Inferior parietal cortex (tissue), 1 donor: ENCODE measurements around the gene FAM89B.
"Not testable (repeated sequence)": the region's sequence is repeated elsewhere in the genome, so short reads cannot be mapped to it uniquely, and the experiment has no call there.

Source experiments
- DNase-seq: peaks from one replicate; pipeline ENCODE4 v3.0.0-alpha.2; 2016; ENCODE audit errors: extremely low spot score

FAM89B gene

DNA sequence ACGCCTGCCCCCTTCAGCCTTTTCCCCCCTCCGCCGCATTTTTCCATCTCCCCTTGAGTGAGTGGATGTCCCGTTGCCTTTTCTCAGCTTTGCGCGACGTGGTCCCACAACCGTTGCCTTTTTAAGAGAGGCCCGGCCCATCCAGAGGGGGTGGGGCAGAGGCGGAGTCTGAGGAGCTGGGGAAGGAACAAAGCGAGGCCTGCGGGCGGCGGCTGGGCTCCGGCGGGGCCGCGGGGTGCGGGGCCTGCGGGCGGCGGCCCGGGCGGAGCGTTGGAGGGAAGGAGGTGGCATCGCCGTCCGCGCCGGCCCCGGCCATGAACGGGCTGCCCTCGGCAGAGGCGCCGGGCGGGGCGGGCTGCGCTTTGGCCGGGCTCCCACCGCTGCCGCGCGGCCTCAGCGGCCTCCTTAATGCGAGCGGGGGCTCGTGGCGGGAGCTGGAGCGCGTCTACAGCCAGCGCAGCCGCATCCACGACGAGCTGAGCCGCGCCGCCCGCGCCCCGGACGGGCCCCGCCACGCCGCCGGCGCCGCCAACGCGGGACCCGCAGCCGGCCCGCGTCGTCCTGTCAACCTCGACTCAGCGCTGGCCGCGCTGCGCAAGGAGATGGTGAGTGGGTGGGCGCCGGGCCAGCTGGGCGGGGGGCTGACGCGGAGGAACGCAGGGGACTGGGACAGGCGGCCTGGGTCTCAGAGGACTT, at the start of gene FAM89B:
TSS of gene FAM89B (plus strand) at position 183 of the 696 bp plus-strand sequence. CDS start at position 315, 132 bp downstream.
- peak; percentile 83 for DNase-seq

DNA sequence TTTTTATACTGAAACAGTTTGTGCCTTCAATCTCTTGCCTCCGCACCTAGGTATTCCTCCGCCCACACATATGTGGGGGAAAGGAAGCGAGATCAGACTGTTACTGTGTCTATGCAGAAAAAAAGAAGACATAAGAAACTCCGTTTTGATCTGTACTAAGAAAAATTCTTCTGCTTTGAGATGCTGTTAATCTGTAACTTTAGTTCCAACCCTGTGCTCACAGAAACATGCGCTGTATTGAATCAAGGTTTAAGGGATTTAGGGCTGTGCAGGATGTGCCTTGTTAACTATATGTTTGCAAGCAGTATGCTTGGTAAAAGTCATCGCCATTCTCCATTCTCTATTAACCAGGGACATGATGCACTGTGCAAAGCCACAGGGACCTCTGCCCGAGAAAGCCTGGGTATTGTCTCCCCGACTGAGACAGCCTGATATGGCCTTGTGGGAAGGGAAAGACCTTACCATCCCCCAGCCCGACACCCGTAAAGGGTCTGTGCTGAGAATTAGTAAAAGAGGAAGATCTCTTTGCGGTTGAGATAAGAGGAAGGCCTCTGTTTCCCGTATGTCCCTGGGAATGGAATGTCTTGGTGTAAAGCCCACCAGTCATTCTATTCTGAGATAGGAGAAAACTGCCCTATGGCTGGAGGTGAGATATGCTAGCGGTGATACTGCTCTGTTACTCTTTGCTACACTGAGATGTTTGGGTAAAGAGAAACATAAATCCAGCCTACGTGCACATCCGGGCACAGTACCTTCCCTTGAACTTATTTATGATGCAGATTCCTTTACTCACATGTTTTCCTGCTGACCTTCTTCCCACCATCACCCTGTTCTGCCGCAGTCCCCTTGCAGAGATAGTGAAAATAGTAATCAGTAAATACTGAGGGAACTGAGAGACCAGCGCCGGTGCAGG, 49.4 kb upstream of the FAM89B start:
- peak; percentile 57 for DNase-seq

DNA sequence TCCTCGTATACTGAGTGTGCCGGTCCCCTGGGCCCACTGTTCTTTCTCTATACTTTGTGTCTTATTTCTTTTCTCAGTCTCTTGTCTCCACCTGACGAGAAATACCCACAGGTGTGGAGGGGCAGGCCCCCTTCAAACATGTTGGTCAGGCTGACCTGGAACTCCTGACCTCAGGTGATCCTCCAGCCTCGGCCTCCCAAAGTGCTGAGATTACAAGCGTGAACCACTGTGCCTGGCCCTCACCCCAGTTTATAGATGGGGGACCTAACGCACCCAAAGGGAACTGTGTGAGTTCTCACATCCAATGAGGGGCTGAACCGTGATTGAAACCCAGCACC, 48.7 kb upstream of the FAM89B start:
- not testable (repeated sequence) for DNase-seq

DNA sequence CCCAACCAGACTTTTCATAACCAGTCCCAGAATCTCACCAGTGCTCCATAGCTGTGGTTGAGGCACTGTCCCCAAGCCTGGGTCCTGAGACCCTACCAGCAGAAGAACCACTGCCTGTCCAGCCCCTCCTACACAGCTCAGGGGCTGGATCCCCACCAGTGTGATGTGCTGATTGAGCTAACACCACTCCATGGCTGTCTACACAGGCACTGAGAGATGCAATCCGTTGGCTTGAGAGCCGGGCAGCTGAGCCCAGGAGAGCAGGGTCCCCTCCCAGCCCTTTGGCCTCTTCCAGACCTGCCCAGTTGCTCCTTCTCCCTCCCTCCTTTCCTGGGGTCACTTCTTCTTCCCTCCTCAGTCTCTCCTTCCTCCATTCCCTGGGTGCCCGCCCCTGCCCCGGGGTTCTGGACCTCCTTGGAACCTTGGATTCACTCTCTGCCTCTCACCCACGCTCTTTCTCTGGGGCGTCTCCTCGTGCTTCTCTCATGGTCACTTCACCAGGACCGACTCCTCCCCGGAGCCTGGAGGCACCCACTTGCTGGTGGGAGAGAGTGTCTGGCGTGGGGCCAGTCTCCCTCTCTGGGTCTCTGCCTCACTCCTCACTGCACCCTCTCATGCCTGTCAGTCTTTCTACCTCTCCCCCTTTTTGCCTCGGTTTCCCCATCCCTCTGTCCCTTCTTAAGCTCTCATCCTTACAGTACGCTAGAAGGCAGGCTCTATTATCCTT, 48.2 kb upstream of the FAM89B start:
- DNase-seq = no peak

DNA sequence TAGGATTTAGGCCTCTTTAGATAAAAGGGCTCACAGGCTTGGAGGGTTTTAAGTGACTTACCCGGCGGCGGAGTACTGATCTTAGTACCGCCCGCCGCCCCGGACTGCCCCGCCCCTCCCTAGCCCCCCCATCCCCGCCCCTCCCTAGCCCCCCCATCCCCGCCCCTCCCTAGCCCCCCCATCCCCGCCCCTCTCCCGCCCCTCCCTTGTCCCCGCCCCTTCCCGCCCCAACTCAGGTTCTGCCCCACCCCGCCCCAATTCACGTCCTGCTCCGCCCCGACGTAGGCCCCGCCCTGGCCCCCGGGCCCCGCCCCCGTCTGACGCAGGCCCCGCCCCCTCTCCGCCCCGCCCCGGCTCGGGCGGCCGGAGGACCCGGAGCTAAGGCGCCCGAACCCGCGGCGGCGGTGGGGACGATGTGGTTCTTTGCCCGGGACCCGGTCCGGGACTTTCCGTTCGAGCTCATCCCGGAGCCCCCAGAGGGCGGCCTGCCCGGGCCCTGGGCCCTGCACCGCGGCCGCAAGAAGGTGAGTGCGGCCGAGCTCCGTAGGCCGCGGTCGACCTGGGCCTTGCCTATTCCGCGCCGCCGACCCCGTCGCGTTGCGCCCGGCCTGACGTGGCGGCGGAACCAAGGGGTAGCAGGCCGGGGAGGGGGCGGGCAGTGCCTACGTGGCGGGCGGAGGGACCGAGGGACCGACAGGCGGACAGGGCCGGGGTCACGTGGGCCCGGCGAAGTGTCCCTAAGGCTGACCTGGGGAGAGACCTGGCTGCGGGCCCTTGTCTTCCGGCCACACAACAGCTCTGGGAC, 47.4 kb upstream of the FAM89B start, which contains the start of gene SCYL1:
TSS of gene SCYL1 (plus strand) at position 343 of the 805 bp plus-strand sequence. CDS start at position 414, 71 bp downstream.
- DNase-seq = peak; percentile 53

DNA sequence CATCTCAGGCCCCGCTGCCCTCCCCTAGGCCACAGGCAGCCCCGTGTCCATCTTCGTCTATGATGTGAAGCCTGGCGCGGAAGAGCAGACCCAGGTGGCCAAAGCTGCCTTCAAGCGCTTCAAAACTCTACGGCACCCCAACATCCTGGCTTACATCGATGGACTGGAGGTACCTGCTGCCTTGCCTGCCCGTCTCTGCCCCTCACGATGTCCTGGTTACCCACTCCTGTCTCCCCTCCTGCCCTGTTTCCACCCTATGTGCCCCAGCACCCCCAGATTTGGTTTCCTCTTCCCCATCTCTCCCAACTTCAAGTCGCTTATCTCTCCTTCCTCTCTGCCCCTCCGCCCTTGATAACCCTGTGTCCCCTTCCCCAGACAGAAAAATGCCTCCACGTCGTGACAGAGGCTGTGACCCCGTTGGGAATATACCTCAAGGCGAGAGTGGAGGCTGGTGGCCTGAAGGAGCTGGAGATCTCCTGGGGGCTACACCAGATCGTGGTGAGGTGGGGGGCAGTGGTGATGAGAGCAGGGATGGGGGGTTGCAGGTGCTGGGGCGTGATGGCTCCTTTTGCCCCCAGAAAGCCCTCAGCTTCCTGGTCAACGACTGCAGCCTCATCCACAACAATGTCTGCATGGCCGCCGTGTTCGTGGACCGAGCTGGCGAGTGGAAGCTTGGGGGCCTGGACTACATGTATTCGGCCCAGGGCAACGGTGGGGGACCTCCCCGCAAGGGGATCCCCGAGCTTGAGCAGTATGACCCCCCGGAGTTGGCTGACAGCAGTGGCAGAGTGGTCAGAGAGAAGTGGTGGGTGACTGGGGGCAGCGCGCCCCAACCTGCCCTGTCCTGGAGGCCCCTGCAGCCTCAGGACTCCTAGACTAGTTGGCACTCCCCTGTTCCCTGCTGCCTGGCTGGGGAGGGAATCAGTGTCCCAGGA, 46.5 kb upstream of the FAM89B start:
- no peak for DNase-seq

DNA sequence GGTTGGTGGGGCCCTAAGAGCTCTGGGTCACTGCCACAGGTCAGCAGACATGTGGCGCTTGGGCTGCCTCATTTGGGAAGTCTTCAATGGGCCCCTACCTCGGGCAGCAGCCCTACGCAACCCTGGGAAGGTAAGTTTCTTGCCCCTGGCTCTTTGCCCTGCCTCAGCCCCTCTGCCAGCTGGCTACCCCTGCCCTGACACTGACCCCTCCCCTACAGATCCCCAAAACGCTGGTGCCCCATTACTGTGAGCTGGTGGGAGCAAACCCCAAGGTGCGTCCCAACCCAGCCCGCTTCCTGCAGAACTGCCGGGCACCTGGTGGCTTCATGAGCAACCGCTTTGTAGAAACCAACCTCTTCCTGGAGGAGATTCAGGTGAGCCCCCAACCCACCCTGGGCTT, 45.6 kb upstream of the FAM89B start:
- no peak for DNase-seq

DNA sequence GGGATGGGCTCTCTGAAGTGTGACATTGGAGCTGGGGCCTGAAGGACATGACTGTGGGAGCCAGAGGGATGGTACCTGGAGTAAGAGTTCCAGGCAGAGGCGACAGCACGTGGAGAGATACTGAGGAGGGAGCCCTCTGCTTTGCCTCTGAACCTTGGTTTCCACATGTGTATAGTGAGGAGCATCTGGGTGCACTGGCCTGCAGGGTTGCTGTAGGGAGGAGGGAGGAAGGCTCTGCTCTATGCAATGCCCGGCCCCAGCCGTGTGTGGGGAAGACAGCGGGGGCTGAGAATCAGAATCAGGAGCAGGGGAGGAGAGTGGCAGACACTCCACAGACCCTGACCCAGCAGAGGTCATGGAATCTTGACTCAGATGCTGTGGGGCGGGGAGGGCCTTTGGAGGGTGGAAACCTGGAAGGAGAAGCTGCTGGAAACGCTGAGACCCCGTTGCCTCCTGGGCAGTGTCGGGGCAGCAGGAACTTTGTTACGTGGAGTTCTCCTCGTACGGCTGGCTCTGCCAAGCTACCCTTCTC, 43.5 kb upstream of the FAM89B start:
- no peak for DNase-seq

DNA sequence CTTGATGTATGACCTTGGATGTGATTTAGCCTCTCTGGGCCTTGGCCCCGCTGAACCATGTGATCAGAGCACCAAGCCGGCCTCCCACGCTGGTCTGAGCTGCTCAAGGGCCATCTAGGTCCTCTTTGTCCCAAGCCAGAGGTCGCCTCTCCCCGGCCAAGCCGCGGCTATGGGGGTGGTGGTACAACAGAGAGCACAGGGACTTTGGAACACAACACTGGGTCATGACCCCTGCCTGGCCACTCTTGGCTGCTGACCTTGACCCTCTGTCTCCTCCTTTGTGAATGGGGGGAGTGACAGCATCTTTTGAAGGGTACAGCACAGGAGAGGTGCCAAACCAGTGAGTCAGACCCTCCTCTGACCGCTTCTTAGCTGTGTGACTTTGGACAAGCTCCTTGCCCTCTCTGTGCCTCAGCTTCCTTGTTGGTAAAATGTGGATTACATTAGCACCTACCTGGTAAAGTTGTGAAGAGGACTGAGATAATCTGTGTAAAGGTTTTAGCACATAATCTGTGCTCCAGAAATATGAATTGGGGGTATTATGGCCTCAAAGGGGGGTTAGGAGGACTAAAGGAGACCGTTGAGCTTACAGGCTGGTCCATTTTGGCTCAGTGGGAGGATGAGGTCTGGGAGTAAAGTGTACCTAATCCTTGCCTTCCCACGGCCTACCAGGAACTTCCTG, 42.7 kb upstream of the FAM89B start:
- no peak for DNase-seq

DNA sequence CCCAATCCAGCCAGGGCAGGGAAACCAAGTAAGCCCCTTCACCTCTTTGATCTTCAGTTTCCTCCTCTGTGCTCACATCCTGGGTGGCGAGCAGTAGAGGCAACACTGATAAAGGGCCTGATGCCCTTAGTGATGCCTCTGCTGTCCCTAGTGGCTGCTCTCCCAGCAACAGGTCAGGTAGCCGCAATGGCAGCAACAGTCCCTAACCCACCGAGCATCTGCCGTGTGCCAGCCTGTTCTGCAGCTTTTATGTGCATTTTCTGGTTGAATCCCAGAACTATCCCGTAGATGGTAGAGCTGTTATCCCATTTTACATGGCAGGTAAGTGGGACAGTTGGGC, 42.2 kb upstream of the FAM89B start:
- no peak for DNase-seq

DNA sequence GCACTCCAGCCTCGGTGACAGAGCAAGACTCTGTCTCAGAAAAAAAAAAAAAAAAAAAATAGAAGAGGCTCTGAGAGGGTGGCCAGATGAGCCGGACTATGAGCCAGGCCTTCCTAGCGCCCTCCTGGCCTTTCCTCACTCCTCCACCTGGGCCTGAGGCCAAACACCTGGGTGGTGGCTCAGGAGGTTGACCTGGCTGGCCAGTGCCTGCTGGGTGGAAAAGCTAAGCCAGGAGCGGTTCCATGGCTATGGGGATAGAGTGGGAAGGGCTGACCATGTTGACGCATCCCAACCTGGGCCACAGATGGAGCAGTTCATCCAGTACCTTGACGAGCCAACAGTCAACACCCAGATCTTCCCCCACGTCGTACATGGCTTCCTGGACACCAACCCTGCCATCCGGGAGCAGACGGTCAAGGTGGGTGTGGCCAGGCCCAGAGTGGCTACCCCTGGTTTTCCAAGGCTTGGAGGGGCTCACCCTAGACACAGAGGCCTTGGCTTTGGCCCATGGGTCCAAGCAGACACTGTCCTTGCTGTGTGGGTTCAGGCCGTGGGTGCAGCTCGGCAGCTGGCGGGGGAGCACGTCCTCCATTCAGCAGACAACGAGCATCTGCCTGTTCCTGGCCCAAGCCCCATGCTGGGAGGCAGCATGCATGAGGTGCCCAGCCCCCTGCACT, 39.8 kb upstream of the FAM89B start:
- no peak for DNase-seq

DNA sequence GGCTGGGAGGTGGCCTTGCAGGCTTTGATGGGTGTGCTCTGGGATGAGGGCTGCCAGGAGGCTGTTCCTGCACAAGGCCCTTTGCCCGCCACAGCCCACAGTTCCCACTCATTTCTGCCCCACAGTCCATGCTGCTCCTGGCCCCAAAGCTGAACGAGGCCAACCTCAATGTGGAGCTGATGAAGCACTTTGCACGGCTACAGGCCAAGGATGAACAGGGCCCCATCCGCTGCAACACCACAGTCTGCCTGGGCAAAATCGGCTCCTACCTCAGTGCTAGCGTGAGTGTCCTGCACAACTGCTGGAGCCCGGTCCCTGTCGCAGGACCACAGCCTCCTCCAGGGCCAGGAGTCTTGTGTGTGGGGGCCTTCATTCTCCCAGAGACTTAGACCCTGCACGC, 37.2 kb upstream of the FAM89B start:
- no peak for DNase-seq

DNA sequence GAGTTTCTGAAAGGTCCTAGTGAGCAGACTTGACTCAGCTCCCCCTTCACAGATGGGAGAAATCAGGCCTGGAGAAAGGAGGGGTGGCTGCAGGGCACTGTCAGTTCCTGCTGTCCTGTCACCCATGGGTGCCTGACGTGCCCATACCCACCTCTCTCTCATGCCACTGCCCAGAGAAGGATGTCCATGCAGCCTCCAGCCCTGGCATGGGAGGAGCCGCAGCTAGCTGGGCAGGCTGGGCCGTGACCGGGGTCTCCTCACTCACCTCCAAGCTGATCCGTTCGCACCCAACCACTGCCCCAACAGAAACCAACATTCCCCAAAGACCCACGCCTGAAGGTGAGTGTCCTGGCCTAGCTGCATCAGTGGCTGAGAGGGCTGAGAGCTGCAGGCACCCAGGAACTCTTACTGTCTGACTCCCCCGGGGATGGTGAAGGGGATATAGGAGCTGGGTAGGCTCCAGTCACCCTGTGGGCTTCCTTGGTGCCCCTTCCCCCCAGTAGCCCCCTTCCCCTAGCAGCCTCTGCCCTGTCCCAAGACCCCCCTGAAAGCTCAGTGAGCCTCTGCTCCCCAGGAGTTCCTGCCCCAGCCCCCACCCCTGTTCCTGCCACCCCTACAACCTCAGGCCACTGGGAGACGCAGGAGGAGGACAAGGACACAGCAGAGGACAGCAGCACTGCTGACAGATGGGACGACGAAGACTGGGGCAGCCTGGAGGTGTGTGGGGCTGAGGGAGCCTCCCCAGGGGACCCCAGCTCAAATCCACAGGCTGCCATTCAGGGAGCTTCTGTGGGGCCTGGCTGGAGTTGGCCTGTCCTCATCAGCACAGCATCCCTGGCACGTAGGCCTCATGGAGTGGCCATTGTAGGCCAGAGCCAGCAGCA, 35.7 kb upstream of the FAM89B start:
- DNase-seq = no peak

DNA sequence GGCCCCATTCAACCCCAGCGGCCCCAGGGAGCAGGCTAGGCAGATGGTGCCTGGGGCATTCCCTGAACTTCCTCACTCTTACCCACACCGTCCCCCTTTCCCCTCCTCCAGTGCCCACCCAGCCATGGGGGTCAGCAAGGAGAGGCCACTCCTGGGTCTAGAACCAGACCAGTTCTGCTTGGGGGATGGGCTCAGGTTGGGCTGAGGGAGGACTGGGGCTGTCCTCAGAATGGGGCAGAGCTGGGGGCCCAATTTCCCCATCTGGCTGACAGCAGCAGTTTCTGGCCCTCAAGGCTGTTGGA, 35.1 kb upstream of the FAM89B start:
- DNase-seq = no peak

DNA sequence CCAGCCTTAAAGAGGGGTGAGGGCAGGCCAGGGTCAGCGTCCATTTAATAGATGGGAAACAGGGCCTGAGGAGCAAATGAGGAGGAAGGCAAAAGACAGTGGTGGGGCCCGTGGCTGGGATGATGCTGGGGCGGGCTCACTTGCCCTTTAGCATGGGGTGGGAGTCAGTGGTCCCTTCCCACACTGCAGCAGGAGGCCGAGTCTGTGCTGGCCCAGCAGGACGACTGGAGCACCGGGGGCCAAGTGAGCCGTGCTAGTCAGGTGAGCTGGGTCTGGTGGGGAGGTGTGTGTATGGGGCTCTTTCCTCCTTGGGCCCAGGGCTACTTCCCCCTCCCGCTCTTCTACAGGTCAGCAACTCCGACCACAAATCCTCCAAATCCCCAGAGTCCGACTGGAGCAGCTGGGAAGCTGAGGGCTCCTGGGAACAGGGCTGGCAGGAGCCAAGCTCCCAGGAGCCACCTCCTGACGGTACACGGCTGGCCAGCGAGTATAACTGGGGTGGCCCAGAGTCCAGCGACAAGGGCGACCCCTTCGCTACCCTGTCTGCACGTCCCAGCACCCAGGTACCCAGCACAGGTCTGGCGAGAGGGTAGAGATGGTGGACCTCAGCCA, 34.6 kb upstream of the FAM89B start:
- no peak for DNase-seq

DNA sequence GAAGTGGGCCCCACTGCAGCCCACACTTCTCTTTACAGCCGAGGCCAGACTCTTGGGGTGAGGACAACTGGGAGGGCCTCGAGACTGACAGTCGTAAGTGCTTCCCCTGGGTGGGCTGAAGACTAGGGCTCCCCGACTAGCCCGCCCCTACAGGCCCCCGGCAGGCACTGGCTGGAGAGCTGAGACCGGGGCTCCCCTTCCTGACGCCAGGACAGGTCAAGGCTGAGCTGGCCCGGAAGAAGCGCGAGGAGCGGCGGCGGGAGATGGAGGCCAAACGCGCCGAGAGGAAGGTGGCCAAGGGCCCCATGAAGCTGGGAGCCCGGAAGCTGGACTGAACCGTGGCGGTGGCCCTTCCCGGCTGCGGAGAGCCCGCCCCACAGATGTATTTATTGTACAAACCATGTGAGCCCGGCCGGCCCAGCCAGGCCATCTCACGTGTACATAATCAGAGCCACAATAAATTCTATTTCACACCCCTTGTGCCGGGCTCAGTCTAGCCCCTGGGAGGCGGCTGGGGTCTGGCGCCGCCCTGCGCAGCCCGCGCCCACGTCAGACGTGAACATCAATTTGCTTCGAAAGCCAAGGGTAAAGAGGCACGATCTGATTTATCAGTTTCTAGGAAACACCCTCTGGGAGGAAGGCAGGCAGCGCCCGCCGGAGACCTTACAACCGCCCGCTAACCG, 34.0 kb upstream of the FAM89B start:
- DNase-seq = no peak
